Measurements from ENCODE around the gene BUD31. TPM values are rescaled to one million over a fixed set of nuclear protein-coding genes. Genes with fewer than 3 reads are reported as not detected.

The BUD31 gene
- total RNA-seq, 2 experiments from 2014 or later = 100 to 118 TPM

- Histone ChIP-seq H4K20me1 (ENCODE audit: insufficient read depth, low read length) (peaks cover 11% of the 10 kb centered on the region), H3K4me3 (ENCODE audit: low read depth, low read length, poor library complexity, severe bottlenecking) (peak overlapping the region; percentile 86), H3K79me2 (ENCODE audit: insufficient read depth, low read depth, low read length) (peaks cover 37% of the 10 kb centered on the region), H3K9me3 (ENCODE audit: low read length) (no peaks in the 10 kb centered on the region), H2AFZ (ENCODE audit: low read length) (no peak overlapping the region), H3K4me1 (ENCODE audit: insufficient read depth, low read length, poor library complexity, severe bottlenecking) (peaks cover 18% of the 10 kb centered on the region), H3K9me2 (ENCODE audit: insufficient read depth, low read length) (no peaks in the 10 kb centered on the region), H3K27ac (ENCODE audit: low read depth, low read length, poor library complexity, severe bottlenecking) (no peak overlapping the region), H3K4me2 (ENCODE audit: low read length) (peak overlapping the region; percentile 93), H3K36me3 (ENCODE audit: insufficient read depth, low read length) (peaks cover 34% of the 10 kb centered on the region)
- TF ChIP-seq CTCF (conservative IDR thresholded peaks at IDR 0.05; ENCODE audit: low read length) (no peak), EZH2phosphoT487 (IDR thresholded peaks at IDR 0.05; ENCODE audit: borderline replicate concordance, low read depth, low read length) (no peak)
- DNase-seq (ENCODE audit: low spot score) = no peak
- intact Hi-C loops (cut with micrococcal nuclease; ENCODE audit: unreplicated experiment) = no loop called here
- CTCF ChIA-PET (ENCODE audit: unreplicated experiment) = no interaction called here
- POLR2A ChIA-PET = no interaction called here
- no TSS peak for BruUV-seq (replicated peaks)
These were observed 31.4 kb downstream of the BUD31 start for GRCh38 chr7:99440195-99440594.

- intact Hi-C loops (cut with micrococcal nuclease; ENCODE audit: unreplicated experiment) = no loop called here
- H3K27ac ChIP-seq (ENCODE audit: low read depth, low read length, poor library complexity, severe bottlenecking) = no peak overlapping the region
- H3K4me1 ChIP-seq (ENCODE audit: insufficient read depth, low read length, poor library complexity, severe bottlenecking) = no peaks in the 10 kb centered on the region
- no peaks in the 10 kb centered on the region for H3K9me3 ChIP-seq (ENCODE audit: low read length)
- no peaks in the 10 kb centered on the region; the same call in 1 of the 2 replicates for H4K20me1 ChIP-seq (ENCODE audit: insufficient read depth, low read length)
- H2AFZ ChIP-seq (ENCODE audit: low read length) = no peak overlapping the region
- peaks cover 90% of the 10 kb centered on the region for H3K36me3 ChIP-seq (ENCODE audit: insufficient read depth, low read length)
- ChIA-PET POLR2A (no interaction called here), CTCF (ENCODE audit: unreplicated experiment) (no interaction called here)
- H3K9me2 ChIP-seq (ENCODE audit: insufficient read depth, low read length) = no peaks in the 10 kb centered on the region
- no TSS peak for BruUV-seq (replicated peaks)
- H3K4me2 ChIP-seq (ENCODE audit: low read length) = no peak overlapping the region
- no peak for DNase-seq (ENCODE audit: low spot score)
- no peak overlapping the region for H3K4me3 ChIP-seq (ENCODE audit: low read depth, low read length, poor library complexity, severe bottlenecking)
- no peaks in the 10 kb centered on the region for H3K79me2 ChIP-seq (ENCODE audit: insufficient read depth, low read depth, low read length)
- TF ChIP-seq CTCF (conservative IDR thresholded peaks at IDR 0.05; ENCODE audit: low read length) (no peak), EZH2phosphoT487 (IDR thresholded peaks at IDR 0.05; ENCODE audit: borderline replicate concordance, low read depth, low read length) (no peak)
These were observed 37.3 kb downstream of the BUD31 start for GRCh38 chr7:99446096-99446495.

GRCh38 chr7:99447943-99448342 lies 39.2 kb downstream of the BUD31 start:
- TF ChIP-seq CTCF (conservative IDR thresholded peaks at IDR 0.05; ENCODE audit: low read length) (no peak), EZH2phosphoT487 (IDR thresholded peaks at IDR 0.05; ENCODE audit: borderline replicate concordance, low read depth, low read length) (no peak)
- no TSS peak for BruUV-seq (replicated peaks)
- Histone ChIP-seq H3K9me3 (ENCODE audit: low read length) (no peaks in the 10 kb centered on the region), H4K20me1 (ENCODE audit: insufficient read depth, low read length) (no peaks in the 10 kb centered on the region; the same call in 1 of the 2 replicates), H3K4me3 (ENCODE audit: low read depth, low read length, poor library complexity, severe bottlenecking) (no peak overlapping the region), H3K79me2 (ENCODE audit: insufficient read depth, low read depth, low read length) (no peaks in the 10 kb centered on the region), H3K27ac (ENCODE audit: low read depth, low read length, poor library complexity, severe bottlenecking) (no peak overlapping the region), H3K36me3 (ENCODE audit: insufficient read depth, low read length) (peaks cover 94% of the 10 kb centered on the region), H2AFZ (ENCODE audit: low read length) (no peak overlapping the region), H3K9me2 (ENCODE audit: insufficient read depth, low read length) (no peaks in the 10 kb centered on the region), H3K4me2 (ENCODE audit: low read length) (no peak overlapping the region), H3K4me1 (ENCODE audit: insufficient read depth, low read length, poor library complexity, severe bottlenecking) (no peaks in the 10 kb centered on the region)
- CTCF ChIA-PET (ENCODE audit: unreplicated experiment) = no interaction called here
- POLR2A ChIA-PET = no interaction called here
- DNase-seq (ENCODE audit: low spot score) = no peak
- intact Hi-C loops (cut with micrococcal nuclease; ENCODE audit: unreplicated experiment) = no loop called here
